HG02763 (cell line): ENCODE data around the gene CTAGE1.
"Not testable (repeated sequence)": the region's sequence is repeated elsewhere in the genome, so short reads cannot be mapped to it uniquely, and the experiment has no call there.

Source experiments
- ATAC-seq: cut with Tn5 transposase; IDR thresholded peaks from one replicate; pipeline ENCODE4 v1.9.1; 2021; ENCODE audit warnings: mild to moderate bottlenecking, moderate library complexity; ENCODE audit not compliant: unreplicated experiment

The CTAGE1 gene, protein sequence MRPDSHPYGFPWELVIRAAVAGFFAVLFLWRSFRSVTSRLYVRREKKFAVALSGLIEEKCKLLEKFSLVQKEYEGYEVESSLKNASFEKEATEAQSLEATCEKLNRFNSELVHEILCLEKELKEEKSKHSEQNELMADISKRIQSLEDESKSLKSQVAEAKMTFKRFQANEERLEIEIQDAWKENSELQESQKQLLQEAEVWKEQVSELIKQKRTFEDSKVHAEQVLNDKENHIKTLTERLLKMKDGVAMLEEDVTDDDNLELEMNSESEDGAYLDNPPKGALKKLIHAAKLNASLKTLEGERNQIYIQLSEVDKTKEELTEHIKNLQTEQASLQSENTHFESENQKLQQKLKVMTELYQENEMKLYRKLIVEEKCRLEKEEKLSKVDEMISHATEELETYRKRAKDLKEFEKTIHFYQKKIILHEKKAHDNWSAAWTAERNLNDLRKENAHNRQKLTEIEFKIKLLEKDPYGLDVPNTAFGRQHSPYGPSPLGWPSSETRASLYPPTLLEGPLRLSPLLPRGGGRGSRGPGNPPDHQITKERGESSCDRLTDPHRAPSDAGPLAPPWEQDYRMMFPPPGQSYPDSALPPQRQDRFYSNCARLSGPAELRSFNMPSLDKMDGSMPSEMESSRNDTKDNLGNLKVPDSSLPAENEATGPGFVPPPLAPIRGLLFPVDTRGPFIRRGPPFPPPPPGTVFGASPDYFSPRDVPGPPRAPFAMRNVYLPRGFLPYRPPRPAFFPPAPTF

DNA sequence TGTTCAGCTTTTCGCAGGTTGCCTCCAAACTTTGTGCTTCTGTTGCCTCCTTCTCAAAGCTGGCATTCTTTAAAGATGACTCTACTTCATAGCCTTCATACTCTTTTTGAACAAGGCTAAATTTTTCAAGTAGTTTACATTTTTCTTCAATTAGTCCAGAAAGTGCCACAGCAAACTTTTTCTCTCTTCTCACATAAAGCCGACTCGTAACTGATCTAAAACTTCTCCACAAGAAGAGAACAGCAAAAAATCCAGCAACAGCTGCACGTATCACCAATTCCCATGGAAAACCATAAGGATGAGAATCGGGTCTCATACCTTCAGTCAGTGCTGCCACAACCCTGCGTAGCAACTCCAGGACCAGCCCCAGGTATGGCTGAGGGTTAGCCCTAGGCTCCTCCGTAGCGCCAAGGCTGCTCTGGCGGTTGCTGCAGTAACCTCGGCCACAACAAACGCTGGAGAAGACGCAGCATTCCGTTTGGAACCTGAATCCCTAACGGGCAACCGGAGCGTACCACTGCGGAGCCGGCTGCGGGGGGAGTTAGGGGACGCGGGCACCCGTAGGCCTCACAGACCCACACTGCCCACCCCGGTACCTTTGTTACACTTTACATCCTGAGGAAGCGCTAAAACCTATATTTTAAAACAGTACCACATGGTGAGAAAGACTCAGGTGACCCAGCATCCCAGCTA, at the start of gene CTAGE1:
TSS of gene CTAGE1 (minus strand) at position 420 of the 693 bp plus-strand sequence. CDS start at position 316, 104 bp downstream.
- no peak for ATAC-seq

DNA sequence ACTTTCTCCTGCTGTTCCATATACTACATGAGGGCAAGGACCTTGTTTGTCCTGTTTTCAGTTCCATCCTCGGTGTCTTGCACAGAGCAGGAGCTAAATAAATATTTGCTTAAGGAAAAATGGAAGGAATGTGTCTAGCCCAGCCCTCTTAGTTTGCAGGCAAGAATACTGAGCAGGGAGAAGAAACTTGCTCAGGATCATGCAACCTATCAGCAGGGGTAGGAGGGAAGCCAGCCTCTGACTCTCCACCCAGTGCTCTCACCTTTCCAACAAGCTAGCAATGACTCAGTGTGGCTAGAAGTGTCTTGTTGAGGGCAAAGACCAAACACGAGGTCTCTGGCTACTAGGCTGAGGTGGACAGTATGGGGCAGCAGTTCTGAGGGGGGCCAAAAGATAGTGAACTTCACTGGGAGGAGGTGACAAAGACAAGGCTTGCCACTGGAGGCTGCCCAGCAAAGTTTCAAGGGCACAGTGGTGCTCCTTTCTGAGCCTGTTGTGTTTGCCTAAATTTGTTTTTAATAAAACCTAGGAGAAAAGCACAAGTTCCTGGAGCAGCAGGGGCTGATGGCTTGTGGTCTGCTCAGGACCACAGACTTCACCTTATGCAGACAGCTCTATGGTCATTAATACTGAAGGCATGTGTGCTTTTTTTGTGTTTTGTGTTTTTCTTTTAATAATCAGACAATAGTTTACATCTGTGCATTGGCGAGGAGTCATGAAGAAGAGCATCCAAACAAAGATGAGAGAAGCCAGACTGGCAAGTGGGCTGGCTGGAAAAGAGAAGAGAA, 49.1 kb upstream of the CTAGE1 start:
- no peak for ATAC-seq

DNA sequence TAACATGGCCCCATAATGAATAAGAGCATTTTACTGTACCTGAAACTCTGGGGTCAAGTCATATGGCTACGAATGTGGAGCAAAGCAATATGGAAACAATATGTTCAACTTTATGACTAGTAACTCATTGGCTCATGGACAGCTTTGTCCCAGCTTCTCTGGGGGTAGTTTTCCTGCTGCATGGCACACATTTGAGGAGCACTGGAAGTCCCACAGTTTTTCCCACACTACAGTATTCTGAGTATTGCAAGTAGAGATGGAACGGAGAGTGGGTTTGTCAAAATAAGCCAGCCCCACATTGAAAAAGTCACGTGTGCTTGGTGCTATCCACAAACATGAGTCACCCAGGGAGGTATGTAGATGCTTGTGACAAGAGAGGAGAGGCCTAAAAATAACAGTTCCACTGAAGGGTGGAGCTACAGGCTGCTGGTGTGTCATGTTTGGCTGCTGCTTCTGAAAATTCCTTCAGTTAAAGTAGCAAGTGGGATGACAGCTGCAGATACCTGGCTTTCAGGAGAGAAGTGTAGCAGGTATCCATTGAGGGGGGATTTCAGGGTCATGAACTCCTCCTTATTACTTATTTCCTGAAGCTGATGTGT, 48.2 kb upstream of the CTAGE1 start:
- no peak for ATAC-seq

DNA sequence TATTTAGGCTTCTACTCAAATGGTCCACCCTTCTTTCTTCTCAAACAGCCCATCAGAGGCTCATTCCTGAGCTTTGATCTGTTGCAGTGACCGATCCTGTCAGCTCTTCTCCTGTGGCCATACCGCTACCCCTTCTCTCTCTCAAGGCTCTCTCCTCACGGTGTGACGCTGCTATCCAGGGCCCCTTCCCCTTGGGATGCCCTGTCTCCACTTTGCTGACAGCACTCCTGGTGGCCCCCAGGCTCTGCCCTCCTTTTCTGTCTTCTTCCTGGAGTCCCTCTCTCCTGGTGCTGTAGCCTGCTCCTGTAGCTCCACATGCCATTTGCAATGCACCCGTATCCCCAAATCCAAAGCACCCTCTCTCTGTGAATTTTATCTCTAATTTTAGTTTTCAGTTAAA, 45.4 kb upstream of the CTAGE1 start:
- ATAC-seq = no peak

DNA sequence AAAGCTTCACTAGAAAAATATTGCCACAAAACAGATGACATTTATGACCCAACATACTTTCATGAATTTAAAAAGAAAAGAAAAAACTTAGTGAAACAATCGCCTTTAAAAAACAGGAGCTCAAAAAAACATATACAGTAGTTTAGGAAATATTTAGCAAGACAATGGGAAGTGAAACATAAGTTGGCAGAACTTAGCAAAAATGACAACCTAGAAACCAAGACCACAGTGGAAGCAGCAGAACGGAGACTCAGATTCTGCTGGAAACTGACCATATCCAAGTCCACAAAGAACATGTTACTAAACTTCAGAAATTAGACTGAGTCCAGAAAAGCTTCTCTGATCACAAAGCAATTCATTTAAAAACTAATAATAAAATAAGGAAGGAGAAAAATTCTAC, 41.8 kb upstream of the CTAGE1 start:
- ATAC-seq = no peak

DNA sequence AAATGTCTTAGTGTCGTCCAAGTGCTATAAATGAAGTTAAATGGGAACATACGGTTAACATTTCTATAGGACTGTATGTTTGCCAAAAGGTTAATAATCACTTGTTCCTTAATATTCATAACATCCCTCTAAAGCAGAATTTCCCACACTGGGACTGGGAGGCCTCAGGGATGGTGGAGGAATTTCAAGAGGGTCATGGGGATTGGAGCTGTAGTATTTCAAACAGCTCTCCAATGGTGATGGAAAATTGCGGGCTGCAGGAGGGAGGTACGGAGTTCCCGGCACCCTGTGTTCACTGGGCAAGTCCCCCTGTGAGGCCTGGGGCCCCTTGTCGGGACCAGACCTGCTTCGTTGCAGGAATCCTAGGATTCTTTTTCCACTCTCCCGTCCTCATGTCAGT, 39.8 kb upstream of the CTAGE1 start:
- no peak for ATAC-seq

DNA sequence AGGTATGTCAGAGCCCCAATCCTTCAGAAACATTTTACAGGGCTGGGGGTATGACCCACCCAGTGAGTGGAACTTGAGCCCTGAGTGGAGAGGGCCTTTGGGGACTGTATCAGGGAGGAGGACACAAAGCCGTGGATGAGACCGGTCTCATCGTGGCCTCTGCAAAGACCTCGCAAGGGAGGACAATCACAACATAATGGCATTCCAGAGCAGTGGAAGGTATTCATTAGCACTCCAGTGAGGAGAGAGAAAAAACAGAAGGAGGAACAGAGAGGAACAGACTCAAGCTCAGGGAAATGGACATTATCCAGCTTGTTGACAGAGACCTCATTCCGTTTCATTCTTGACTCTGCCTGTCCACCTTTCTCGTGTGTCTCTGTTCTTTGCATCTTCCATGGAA, 38.8 kb upstream of the CTAGE1 start:
- ATAC-seq = no peak

DNA sequence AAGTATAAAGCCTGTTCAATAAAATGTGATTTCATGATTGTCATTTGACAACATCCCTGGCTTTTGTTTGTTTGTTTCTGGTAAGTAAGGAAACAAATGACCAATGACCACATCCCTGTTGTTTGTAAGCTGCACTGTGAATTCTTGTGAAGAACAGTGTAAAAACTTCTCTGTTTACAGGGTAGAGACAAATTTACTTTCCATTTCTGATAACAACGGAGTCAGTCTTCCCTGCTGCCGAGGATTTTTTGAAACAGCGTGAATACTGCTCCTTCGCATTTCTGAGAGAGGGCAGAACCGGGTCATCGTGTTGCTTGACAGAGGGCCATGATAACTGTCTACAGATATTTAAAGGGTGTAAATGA, 38.4 kb upstream of the CTAGE1 start:
- ATAC-seq = no peak

DNA sequence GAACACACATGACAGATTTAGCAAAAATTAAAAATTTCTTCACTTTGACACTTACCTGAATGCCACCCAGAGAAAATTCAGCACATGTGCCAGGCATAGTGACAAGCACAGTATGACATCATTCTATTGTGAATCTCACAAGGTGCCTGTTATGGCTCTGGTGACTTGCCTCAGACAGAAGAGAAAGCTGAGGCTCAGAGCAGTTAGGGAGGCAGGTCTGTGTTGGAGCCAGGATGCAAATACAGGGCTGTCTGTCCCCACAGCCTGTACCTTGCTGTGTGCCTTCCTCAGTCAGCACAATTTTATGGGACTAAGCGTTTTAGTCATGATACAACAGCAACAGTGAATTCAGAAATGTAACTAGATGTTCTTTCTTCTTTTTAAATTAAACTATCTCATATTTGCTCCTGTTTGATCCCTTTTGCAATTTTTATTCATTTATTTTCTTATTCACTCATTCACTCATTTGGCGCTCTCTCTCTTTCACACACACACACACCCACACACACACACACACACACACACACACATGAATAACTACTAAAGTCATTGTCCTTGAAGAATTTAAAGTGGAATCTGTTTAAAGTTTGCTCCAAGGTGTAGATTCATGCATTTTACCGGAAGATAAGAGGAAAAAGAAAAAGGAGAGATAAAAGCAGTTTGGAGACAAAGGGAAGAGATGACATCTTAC, 37.9 kb upstream of the CTAGE1 start:
- no peak for ATAC-seq

DNA sequence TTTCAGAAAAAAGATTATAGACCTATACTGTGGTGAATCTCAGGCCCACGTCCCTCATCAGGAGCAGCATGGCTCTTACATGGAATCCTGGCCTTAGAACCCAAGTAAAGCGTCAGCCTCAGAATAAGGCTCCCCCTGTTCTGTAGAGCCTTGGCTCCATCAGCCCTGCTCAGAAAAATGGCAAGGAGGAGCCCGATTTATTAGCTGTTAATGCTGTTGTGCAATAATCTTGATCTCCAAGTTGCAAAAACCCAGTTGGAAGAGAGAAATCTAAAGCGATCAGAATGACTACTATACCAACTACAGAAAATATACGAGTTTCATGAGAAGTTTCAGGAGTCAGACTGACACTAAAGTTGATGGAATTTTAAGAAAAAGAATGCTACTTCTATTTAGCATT, 35.6 kb upstream of the CTAGE1 start:
- no peak for ATAC-seq

DNA sequence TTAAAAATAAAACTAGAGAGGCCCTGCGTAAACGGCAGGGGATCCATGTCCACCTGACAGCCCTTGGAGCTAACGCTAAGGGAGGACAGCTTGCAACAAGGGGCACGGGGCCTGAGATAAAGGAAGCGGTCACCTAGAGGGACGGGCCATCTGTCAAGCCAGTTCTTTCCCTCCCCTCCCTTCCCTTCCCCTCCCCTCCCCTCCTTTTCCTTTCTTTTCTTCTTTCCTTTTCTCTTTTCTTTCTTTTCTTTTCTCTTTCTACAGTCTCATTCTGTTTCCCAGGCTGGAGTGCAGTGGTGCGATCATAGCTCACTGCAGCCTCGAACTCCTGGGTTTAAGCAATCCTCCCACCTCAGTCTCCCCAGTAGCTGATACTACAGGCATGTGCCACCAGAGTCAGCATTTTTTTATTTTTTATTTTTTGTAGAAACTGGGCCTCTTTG, 34.5 kb upstream of the CTAGE1 start:
- no peak for ATAC-seq

DNA sequence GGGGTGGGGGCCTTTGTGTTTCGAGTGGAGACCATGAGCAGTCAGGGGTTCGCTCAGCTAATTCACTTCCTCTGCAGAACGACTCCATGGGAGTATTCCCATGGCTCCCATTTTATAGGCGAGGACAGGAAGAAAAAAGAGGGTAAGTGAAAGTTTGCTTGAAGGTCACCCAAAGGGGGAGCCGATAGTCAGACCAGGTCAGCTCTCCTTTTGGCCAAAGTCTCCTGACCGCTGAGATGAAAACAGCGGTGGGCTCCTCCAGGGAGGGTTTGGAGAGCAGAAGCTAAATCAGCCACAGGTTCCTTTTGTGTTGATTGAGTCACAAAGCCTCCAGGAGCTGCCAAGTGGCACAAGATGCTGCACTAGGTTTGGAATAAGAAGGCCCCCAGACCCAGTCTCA, 34.1 kb upstream of the CTAGE1 start:
- no peak for ATAC-seq

DNA sequence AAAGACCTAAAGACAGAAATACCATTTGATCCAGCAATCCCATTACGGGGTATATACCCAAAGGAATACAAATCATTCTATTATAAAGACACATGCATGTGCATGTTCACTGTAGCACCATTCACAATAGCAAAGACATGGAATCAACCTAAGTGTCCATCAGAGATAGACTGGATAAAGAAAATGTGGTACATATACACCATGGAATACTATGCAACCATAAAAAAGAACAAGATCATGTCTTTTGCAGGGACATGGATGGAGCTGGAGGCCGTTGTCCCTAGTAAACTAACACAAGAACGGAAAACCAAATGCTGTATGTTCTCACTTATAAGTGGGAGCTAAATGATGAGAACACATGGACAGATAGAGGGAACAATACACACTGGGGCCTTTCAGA, 33.1 kb upstream of the CTAGE1 start:
- not testable (repeated sequence) for ATAC-seq

DNA sequence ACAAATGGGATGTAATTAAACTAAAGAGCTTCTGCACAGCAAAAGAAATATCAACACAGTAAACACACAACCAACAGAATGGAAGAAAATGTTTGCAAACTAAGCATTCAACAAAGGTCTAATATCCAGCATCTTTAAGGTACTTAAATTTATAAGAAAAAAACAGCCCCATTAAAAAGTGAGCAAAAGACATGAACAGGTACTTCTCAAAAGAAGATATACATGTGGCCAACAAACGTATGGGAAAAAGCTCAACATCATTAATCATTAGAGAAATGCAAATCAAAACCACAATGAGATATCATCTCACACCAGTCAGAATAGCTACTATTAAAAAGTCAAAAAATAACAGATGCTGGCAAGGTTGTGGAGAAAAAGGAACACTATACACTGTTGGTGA, 32.6 kb upstream of the CTAGE1 start:
- not testable (repeated sequence) for ATAC-seq

DNA sequence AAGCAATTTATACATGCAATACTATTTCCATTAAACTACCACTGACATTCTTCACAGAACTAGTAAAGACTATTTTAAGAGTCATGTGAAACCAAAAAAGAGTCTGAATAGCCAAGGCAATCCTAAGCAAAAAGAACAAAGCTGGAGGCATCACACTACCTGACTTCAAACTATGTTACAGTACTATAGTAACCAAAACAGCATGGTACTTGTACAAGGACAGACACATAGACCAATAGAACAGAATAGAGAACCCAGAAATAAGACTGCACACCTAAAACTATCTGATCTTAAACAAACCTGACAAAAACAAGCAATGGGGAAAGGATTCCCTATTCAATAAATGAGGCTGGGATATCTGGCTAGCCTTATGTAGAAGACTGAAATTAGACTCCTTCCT, 32.0 kb upstream of the CTAGE1 start:
- not testable (repeated sequence) for ATAC-seq

DNA sequence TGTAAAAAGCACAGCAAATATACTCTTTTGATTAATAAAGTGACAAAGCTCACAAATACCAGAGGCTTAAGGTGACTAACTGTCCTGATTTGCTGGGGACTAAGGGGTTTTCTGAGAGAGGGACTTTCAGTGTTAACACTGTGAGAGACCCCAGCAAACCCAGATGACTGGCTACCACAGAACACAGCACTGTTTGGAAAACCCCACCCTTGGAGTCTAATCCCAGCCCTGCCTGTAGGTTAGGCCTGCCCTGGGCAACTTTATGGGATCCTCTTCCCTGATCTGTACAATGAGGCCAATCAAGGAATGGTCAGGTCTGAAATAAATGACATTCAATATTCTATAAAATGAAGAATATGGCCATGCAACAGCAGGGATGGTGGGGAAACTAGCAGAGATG, 30.5 kb upstream of the CTAGE1 start:
- ATAC-seq = no peak

DNA sequence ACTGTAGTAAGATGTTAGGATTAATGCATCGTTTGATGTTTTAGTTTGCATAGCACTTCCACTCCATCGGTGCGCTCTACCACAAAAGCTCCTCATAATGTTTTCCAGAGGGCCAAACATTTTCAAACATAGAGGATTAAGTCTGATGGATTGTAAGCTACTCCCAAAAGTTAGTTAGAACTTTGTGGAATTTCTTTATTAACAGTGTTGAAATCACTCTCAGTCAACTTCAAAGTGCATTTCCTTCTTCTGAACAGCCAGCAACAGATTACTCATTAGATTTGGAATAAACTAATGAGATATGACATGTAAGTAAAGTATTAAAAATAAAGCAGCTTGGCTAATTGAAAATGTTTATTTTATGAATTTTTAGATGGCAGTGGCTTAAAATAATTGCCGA, 30.1 kb upstream of the CTAGE1 start:
- ATAC-seq = no peak

DNA sequence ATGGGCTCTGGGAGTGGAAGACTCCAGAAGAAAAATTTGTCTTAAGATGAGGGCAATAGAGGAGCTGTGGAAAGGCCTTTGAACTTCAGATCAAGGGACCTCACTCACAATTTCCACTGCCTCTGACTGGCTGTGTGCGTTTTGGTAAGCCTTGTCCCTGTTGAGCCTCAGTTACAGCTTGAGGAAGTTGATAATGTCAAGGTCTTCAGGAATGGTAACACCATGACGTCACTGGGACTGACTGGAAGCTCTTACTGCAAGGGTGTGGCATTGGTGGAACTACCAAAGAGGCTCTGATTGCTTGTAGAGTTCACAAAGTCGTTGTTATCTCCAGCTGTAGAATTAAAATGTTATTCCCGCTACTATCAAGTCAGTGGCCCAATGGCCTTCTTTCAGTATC, 29.2 kb upstream of the CTAGE1 start:
- ATAC-seq = no peak

DNA sequence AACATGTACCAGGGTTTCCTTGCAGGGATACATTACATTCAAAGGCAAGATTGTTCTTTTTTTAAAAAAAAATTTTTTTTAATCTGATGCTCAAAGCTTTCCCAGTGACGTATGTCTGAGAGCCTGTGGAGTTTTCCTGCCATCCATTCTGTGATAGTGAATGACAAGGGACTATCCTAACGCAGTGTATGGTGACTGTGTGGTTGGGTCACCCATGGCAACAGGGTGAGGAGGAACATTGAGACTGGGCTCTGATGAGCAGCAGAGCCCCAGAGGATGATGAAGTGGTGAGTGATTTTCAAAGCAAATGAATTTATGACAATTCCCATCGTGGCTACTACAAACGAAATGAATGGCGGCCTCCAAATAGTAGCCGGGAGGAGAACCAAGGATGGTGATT, 28.6 kb upstream of the CTAGE1 start:
- ATAC-seq = no peak

DNA sequence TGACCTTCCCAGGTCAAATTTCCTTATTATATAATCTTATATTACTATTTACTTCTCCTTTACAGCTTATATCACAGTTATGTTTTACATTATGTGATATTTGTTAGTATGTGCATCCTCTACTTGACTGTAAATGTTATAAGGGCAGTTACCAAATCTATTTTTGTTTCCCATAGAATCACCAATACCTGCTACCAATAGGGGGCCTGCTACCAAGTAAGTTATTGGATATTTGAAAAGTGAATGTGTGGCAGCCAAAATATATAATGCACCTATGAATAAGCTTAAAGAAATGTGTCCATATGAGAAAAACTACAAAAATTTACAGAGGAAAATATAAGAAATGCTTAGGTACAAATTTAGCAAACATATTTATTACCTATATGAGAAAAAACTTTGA, 23.9 kb upstream of the CTAGE1 start:
- no peak for ATAC-seq
